GM19035 (cell line): ENCODE results near the gene TMEM9.

ENCODE experiments used
- ATAC-seq: cut with Tn5 transposase; IDR thresholded peaks from one replicate; pipeline ENCODE4 v1.9.1; 2021; ENCODE audit not compliant: unreplicated experiment

The TMEM9 gene

GRCh38 chr1:201146626-201147390 is 7.5 kb downstream of the TMEM9 start:
- no peak for ATAC-seq

GRCh38 chr1:201145816-201146215 is 8.5 kb downstream of the TMEM9 start:
- ATAC-seq = no peak

- no peak for ATAC-seq
Measured at GRCh38 chr1:201145132-201145531, 9.1 kb downstream of the TMEM9 start.

DNA sequence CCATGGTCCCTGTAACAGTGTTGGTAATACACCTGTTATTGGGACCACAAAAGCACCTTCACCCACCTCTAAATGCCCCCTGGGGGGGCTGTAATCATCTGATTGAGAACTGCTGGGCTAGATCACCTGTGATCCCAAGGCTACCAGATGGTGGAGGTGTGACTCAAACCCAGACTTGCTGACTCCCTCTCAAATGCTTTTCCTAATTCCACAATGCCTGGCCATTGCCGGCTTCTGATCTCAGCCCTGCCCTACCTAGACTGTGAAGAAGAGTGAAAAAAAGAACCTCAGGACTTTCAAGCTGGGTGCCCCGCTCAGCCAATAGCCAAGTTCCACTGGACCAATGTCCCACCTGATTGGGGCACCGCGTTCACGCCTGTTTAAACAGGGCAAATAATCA is 9.6 kb downstream of the TMEM9 start:
- no peak for ATAC-seq

GRCh38 chr1:201143726-201144635 is 10.3 kb downstream of the TMEM9 start:
- no peak for ATAC-seq

- no peak for ATAC-seq
Measured at GRCh38 chr1:201142849-201143725, 11.2 kb downstream of the TMEM9 start.

DNA sequence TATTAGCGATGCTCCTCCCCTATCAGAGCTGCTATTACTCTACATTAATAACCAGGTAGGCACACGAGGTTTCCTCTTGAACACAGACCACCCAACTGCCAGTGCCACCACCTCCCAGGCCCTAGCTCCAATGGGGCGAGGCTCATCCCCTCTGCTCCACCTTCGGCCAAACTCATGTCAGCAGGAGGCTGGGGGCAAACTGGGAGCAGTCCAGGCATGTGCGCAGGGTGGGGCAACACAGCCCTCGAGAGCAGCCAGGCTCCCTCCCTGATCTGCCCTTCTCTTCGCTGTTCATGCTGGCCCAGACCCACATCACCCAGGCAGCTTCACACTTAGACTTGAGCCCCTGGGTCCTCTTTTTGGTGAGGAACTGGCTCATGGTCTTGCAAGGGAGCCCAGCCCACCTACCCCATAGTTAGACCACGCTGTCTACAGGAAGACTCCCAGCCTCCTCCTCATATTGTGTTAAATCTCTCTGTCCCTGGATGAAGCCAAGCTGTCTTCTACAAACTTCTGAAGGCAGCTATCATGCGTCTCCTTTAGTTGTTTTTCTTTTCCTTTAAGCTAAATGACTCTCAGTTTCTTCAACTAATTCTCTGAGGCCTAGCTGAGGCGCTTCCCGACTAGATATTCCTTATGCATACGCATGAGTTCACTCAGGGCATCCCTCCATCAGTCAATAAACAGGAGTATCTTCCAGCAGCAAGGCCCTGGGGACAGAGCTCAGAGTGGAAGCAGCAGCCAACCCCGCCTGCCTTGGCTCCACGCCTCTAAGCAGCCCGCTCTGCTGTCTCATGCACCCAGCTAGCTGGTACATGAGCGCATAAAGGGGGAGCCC is 12.0 kb downstream of the TMEM9 start:
- no peak for ATAC-seq

- ATAC-seq = no peak
Measured at GRCh38 chr1:201141418-201141817, 12.9 kb downstream of the TMEM9 start.

GRCh38 chr1:201140941-201141260 is 13.4 kb downstream of the TMEM9 start:
- ATAC-seq = no peak

- ATAC-seq = no peak
Measured at GRCh38 chr1:201140235-201140940, 13.9 kb downstream of the TMEM9 start.

DNA sequence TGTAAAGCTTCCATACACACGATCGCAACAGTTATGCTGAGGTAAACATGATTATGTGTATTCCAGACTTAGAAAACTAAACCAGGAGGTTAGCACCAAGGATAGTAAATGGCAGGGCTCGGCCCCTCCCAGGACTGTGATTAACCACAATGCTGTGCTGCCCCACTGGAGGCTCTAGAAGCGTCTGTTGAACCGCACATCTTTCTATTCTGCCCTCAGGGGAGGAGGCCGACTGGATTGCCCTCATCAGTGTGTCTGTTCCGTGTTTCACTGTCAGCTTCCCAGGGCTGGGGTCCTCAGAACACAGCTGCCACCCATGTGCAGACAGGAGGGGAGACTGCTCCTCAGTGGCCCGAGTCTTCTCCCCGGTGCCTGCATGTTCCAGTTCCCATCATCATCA is 14.5 kb downstream of the TMEM9 start:
- ATAC-seq = no peak

DNA sequence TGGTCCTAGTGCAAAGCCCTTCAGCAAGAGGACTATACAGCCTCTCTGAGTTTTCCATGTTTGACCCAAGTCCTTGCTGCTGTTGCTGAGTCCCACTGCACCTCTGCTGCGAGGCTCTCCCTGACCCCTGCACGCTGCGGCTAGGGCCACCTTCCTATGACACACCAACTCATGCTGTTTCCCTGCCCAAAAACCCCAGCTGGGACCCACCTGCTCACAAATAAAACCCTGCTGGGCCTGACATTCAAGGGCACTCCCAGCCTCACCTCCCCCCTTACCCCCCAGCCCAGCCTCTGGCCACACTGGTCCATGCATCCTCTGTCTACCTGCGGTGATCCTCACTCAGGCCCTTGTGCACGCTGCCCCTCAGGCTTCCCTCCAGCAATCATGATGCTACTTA is 15.0 kb downstream of the TMEM9 start:
- ATAC-seq = no peak

- no peak for ATAC-seq
Measured at GRCh38 chr1:201138311-201138840, 15.9 kb downstream of the TMEM9 start.

- ATAC-seq = no peak
Measured at GRCh38 chr1:201137579-201138310, 16.5 kb downstream of the TMEM9 start.

- ATAC-seq = no peak
Measured at GRCh38 chr1:201137024-201137392, 17.3 kb downstream of the TMEM9 start.

GRCh38 chr1:201136355-201137023 is 17.8 kb downstream of the TMEM9 start:
- ATAC-seq = no peak

- no peak for ATAC-seq
Measured at GRCh38 chr1:201134405-201134804, 19.9 kb downstream of the TMEM9 start.

DNA sequence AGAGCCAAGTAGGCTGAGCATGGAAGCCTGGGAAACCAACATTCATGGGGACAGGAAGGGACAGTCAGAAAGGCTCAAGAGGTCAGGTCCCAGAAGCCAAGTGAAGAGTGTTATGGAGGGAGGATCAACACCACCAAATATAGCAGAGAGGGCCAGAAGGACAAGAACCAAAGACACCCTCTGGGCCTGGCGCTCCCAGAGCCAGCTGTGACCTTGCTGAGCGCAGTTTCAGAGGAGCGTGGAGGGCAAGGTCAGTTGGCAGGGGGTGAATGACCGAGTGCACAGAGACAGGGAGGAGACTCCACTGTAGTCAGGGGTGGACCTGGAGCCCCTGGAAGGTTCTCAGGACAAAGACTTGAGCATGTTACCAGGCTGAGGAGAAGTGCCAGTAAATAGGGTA is 22.9 kb downstream of the TMEM9 start:
- no peak for ATAC-seq
